ENCODE measurements around the gene MRPL20.
"Not testable (repeated sequence)": the region's sequence is repeated elsewhere in the genome, so short reads cannot be mapped to it uniquely, and the experiment has no call there.

MRPL20 gene

DNA sequence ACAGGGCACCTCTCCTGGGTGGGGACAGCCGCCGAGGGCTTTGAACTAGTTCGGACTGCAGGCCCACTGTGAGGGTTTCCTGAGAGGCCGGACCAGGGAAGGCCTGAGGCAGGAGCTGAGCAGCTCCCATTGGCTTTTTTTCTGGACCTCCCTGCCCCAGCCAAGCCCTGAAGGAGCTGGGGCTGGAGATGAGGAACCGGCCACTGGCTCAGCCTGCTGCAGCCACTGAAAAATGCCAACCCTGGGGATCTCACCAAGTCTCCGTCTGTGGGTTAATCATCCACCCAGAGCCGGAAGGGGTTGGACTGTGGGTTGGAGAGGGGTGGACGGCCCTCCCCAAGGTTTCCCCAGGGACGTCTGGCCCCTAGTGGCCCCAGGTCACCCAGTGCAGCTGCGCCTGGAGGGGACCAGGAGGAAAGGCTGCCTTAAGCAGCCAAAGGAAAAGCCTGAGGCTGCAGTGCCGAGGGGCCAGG lies 30.8 kb upstream of the MRPL20 start:
- in situ Hi-C loops (cut with MboI; ENCODE audit: low sequenced_read_pairs), result no loop called here

- in situ Hi-C loops (cut with MboI; ENCODE audit: low sequenced_read_pairs), result no loop called here
These were observed 30.2 kb upstream of the MRPL20 start for GRCh38 chr1:1437033-1437903.

DNA sequence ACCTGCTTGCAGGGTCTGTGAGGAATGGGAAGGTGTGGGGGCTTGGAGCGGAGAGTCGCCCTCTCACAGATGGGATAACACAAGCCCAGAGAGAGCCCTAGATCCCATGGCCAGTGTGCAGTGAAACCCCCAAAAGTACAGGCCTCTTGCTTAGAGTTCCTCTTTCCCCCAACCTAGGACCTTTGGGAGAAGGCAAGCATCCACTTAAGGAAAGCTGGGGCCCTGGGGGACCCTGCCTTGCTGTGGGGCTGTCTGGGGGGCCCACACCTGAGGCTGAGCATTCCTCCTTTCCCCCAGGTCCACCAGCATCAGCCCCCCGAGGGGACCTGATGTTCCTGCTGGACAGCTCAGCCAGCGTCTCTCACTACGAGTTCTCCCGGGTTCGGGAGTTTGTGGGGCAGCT lies 29.5 kb upstream of the MRPL20 start:
- in situ Hi-C loops (cut with MboI; ENCODE audit: low sequenced_read_pairs), result no loop called here

- in situ Hi-C loops (cut with MboI; ENCODE audit: low sequenced_read_pairs), result no loop called here
These were observed 29.0 kb upstream of the MRPL20 start for GRCh38 chr1:1435911-1436629.

DNA sequence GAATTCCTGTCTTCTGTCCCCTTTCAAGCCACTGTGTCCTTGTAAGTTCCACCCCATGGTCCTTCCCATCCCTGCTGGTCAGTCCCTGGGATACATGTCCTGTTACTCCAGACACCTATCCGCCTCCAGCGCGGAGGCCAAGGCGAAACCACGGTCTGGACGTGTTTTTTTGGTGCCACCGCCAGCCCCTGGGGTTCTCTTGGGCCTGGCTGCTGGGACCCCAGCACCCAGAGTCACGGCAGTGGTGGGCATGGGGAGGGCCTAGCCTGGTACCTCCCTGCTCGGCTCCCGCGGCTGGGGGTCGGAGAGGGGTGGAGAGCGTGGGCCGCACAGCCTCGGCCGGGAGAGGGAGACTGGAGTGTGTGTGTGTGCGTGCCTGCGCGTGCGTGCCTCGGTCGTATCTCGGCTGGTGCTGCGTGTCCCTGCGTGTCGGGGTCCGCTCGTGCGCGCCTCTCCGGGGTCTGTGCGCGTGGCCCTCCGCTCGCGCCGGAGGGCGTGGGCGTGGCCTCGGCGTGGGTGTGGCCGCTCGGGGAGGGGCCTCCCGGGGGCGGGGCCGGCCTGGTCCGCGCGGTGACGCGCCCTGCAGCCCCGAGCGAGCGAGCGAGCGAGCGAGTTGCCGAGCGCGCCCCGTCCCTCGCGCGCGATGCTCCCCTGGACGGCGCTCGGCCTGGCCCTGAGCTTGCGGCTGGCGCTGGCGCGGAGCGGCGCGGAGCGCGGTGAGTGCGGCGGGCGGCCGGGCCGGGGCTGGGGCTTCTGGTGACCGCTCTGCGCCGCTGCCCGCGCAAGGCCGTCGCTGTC lies 28.2 kb upstream of the MRPL20 start, which contains the start of gene VWA1:
VWA1 (plus strand) TSS at position 585 of the 798 bp plus-strand sequence; CDS start at position 644, 59 bp downstream.
- in situ Hi-C loops (cut with MboI; ENCODE audit: low sequenced_read_pairs), result no loop called here

DNA sequence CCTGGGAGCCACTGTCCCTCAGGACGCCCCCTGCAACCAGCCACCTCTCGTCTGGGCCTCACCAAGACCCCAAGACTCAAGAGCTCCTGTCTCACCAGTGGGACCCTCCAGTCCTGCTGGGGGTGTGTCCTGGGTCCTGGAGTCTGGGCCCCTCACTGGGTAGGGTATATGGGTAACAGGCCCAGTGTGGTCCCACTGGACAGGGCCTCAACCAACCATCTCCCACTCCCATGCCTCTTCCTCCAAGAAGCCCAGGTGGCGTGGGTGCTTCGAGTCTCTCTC lies 27.7 kb upstream of the MRPL20 start:
- in situ Hi-C loops (cut with MboI; ENCODE audit: low sequenced_read_pairs), result no loop called here

DNA sequence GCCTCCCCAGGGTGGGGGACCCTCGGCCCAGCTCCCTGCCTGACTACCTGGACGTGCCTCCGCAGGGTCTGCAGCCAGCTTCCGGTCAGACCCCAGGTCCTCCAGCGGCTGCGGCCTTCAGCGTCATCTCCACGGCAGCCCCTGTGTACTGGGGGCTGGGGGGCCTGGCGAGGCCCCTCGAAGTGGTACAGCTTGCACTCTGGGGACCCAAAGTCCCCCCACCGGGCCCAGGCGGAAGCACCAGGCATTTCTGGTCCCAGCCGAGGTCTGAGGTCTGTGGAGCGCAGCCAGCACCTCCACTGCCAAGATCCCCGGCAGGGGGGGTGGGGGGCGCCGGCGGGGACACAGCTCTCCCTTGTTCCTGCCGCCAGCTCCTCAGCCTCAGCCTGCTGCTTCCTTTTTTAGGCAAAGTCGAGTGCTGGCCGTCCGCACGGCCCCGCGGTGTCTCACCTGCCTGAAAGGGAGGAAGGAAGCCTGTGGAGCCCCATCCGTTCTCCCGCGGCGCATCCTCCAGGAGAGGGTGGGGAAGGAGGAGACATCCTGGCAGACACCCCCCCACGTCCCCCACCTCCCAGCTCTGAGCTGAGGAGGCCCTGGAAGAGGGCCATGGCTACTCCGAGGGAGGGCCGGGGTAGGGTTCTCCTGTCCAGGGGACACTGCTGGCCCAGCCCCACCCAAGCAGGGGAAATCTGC lies 27.2 kb upstream of the MRPL20 start:
- in situ Hi-C loops (cut with MboI; ENCODE audit: low sequenced_read_pairs), result no loop called here

- in situ Hi-C loops (cut with MboI; ENCODE audit: low sequenced_read_pairs), result no loop called here
These were observed 26.7 kb upstream of the MRPL20 start for GRCh38 chr1:1433804-1434130.

GRCh38 chr1:1432951-1433803 lies 26.1 kb upstream of the MRPL20 start:
- in situ Hi-C loops (cut with MboI; ENCODE audit: low sequenced_read_pairs), result no loop called here

- in situ Hi-C loops (cut with MboI; ENCODE audit: low sequenced_read_pairs), result no loop called here
These were observed 25.3 kb upstream of the MRPL20 start for GRCh38 chr1:1432274-1432950.

DNA sequence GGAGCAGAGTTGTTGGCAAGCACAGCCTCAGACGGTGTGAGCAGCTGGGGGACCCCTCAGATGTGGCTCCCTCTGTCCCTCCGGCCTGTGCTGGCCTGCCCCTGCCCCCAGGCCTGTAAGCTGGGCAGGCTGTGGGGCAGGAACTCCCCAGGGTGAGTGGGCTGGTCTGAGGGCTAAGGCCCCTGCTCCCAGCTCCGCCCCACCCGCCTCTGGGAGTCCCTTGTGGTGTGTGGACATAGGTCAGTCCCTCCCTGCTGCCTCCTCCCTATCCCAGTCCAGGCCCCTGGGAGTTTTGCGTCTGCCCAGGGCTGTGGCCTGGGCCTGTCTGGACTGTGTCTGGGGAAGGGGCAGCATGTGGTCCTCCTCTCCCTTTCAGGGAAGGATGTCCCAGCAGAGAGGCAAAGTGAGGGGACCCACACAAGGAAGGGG lies 24.8 kb upstream of the MRPL20 start:
- in situ Hi-C loops (cut with MboI; ENCODE audit: low sequenced_read_pairs), result no loop called here

DNA sequence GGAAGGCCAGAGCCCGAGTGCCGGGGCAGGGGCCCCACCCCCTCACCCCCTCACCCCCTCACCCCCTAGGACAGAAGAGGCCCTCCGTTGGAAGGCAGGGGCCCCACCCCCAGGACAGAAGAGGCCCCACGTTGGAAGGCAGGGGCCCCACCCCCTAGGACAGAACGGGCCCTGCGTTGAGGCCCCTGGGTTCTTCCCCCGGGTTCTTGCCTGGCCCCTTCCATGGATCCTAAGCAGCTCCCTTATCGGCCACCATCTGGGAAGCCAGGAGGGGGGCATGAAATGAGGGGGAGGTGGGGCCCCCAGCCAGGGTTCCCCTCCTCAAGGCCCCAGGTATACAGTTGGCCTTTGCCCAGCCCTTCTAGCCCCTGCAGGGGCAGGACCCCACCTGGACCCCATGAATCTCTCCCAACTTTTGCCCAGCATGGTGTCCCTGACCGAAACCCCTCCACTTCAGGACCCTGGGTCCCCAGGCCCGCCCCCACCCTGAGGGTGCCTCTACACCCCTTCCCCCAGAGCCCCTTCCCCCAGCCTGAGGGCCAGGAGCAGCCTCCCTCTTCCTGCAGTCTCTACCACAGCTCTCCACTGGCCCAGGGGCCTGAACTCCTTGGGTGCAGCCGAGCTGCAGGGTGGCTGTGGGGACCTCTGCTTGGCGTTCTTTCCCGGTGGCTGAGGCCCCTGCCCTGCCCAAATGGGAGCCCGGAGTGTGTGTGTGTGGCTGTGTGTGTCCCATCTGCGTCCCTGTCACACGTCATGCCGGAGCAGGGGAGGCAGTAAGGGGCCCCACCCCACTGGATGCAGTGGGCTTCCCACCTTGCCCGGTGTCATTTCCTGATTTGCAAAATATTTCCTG lies 24.1 kb upstream of the MRPL20 start:
- in situ Hi-C loops (cut with MboI; ENCODE audit: low sequenced_read_pairs), result no loop called here

DNA sequence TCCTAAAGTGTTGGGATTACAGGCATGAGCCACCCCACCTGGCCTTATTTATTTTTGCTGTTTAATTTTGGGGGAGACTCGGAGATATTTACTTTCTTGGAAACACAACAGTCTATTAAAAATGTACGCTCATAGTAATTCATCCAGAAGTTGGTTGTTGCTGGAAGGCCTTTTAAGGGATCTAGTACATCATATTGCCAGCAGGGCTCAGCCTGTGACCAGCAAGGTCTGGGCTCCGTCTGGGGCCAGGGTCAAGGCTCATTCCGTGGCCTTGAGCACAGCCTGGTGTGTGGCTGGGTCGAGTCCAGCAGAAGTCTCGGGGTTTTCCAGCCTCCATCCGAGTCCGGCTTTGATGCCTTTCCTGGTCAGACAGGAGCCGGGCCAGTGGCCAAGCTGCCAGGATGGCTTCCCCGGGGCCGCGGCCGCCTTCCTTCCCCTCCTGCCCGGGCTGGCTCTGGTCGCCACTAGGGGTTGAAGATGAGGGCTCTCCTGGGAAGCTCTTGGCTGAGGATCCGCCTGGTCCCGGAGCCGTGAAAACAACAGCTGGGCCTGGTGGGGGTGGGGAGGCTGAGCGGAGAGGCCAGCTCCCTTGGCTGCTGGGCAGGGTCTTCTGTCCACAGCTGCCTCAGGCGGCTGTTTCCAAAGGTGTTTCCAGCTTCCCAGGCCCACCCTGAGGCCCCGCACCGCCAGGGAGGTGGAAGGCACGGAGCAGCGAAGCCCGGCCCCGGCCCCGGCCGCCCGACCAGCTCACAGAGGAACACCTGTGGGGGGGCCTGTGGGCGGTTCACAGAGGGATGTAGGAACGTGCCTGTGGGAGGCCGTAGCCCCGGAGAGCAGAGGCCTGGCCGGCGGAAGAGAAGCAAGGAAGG lies 23.3 kb upstream of the MRPL20 start:
- in situ Hi-C loops (cut with MboI; ENCODE audit: low sequenced_read_pairs), result no loop called here

DNA sequence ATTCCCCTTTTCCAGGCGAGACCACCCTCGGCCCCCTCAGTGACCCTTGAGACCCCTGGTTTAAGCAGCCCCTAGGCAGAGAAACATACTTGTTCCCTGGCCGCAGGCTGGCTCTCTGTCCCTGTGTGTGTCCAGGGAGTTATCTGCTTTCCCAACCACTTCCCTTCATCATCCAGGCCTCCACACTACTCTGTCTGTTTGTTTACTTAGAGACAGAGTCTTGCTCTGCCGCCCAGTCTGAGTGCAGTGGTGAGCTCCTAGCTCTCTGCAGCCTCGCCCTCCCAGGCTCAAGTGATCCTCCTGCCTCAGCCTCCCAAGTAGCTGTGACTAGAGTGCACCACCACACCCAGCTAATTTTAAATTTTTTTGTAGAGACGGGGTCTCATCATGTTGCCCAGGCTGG lies 22.6 kb upstream of the MRPL20 start:
- in situ Hi-C loops (cut with MboI; ENCODE audit: low sequenced_read_pairs), result no loop called here

GRCh38 chr1:1428967-1429366 lies 21.9 kb upstream of the MRPL20 start:
- in situ Hi-C loops (cut with MboI; ENCODE audit: low sequenced_read_pairs), result not testable (repeated sequence)

DNA sequence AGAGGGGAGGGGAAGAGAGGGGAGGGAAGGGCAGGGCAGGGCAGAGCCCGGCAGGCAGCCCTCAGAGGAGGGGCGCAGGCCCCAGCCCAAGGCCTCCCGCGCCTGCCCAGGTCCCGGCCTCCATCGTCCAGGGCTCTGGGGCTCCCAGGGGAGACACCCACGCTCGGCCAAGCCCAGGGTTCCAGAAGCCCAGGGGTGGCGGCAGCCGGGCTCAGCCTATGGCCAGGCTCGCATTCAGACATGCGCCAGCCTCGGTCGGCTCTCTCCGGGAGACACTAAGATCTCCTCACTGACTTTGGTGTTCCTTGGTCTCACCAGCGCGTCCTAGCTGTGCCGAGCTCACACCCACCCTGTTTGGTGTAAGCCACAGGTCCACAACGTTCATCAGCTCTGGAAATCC lies 21.1 kb upstream of the MRPL20 start:
- in situ Hi-C loops (cut with MboI; ENCODE audit: low sequenced_read_pairs), result no loop called here

DNA sequence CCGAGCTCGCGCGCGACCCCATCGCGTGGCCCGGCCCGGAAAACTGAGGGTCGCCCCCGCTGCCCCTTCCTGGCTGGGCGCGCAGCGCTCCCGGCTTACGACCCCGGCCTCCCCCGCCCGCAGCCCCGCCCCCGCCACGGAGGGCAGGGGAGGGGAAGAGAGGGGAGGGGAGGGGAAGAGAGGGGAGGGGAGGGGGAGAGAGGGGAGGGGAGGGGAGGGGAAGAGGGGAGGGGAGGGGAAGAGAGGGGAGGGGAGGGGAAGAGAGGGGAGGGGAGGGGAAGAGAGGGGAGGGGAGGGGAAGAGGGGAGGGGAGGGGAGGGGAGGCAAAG lies 20.7 kb upstream of the MRPL20 start:
- in situ Hi-C loops (cut with MboI; ENCODE audit: low sequenced_read_pairs), result no loop called here

Data from hTERT RPE-1 (cell line).